HG03066 (cell line): ENCODE results near the gene VAV3.

Experiments
- ATAC-seq: cut with Tn5 transposase; IDR thresholded peaks from one replicate; pipeline ENCODE4 v1.9.1; 2021; ENCODE audit warnings: low read depth; ENCODE audit not compliant: unreplicated experiment

Gene VAV3

DNA sequence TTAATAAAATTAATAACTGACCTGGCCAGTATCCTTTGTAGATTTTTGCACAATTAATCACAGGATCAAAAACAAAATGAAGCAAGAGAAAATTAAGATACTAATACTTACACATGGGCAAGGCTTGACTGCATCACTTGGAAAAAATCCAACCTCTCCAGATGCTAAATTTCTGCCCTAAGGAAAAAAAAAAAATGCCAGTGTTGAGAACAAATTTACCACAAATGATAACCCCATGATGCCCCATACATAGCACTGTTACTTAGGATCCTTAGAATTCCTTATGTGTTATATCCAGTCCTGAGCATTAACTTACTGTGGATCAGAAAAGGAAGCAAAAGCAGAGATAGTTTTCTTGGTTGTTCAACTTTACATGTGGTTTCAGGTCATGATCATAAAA, 347.5 kb downstream of the VAV3 start:
- ATAC-seq = no peak

GRCh38 chr1:107609808-107610207, 355.2 kb downstream of the VAV3 start:
- ATAC-seq = no peak

- ATAC-seq = no peak
Measured at GRCh38 chr1:107604825-107605224, 360.2 kb downstream of the VAV3 start.

DNA sequence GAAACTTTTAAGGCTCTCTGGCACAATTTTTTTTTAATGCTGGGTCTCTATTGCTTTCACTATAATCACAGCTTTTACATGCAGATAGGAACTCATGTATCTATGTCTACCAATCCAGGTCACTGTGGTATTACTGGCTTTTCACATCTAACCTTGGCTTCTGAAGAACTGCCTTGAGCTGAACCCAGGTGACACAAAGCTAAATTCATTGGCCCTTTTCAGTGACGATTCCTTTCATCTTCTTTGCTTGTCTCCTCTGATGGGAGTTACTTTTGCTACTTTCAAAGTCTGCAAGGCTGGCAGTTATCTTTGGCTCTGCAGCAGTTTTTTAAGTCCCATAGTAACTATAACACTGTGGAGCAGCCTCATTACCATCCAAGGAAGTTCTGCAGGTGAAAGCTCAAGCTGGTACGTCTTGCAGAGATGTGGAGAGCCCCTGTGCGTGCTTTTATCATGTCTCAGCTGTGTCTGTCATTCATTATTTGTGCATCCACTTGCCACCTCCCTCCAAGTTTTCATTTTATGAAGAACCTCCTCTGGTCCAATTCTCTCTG, 364.3 kb downstream of the VAV3 start:
- no peak for ATAC-seq

DNA sequence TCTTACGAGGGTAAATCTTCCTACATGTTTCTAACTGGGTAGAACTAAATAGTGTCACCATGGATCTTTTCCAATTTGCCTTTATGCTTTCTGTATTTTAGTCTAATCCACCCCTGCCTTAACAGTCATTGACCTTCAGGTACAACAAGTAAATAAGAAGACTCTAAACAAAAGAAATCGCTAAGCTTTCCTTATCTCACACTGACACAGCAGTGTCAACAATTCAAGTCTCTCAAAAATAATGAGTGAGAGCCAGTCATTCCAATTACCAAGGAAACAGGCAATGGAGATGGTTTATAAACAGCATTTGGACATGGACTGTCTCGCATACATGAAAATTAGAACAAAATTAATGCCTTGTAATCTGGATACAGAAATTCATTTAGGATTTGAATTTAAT, 365.8 kb downstream of the VAV3 start:
- ATAC-seq = no peak

DNA sequence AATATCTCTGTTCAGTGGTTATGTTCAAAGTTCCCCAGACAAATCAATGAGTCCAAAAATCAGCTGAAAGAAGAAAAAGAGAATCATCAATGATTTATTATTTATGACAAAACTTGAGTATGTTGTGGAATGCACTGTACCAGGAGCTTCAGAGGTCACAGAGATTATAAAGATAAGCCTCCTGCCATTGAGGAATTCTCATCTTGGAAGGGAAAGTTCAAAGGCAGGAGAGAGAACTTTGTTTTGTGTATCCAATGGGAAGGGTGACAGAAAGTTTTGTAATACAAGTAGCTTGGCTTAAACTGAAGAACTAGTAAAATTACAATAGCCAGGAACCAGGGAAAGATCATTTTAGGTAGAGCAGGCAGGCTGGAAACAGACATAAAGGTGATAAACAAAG, 367.7 kb downstream of the VAV3 start:
- no peak for ATAC-seq

DNA sequence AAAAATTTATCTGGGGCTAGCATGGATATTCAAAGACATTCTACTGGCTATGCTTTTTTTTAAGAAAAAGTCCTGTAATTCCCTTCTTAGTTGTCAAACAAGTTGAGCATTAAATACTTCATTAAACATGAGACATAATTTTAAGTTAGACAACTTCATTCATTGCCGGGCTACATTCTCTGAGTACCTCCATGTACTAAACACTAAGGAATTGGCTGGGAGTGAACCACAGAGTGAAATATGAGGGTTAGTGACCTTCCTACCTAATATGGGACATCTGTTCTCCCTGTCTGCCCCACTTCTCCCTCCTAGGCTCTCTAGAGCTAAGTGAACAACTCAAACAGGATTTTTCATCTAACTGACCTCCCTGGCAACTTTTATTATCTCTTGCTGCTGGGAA, 370.4 kb downstream of the VAV3 start:
- no peak for ATAC-seq

DNA sequence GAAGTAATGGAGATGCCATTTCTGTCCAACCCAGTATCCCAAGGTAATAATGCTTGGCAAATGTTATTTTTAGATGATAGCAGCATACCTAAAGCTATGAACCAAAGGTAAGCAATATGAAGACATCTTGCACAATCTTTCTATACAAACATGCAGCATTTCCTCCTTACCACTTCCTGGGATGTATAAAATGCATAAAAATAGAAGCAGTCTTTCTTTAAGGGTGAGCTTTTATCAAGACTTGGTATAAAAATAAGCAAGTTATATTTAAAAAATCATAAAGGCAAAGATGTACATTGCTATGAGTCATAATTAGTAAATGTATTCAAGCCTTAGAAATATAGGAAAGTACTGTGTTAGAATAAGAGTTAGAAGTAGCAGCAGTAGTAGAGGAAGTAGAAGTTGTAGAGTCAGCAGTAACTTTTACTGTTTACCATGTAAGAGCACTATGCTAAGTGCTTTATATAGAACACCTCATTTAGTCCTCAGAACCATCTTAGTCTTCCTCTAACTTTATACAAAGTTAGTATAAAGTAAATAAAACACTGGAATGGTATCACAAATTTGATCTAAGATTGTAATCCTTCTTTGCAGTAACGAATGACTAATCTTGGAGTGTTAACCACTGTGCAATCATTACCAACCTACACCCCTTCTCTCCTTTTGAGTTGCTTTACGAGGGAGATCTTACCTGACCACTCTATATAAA, 371.3 kb downstream of the VAV3 start:
- no peak for ATAC-seq

GRCh38 chr1:107590900-107591622, 373.9 kb downstream of the VAV3 start:
- no peak for ATAC-seq

GRCh38 chr1:107590087-107590486, 374.9 kb downstream of the VAV3 start:
- ATAC-seq = no peak

DNA sequence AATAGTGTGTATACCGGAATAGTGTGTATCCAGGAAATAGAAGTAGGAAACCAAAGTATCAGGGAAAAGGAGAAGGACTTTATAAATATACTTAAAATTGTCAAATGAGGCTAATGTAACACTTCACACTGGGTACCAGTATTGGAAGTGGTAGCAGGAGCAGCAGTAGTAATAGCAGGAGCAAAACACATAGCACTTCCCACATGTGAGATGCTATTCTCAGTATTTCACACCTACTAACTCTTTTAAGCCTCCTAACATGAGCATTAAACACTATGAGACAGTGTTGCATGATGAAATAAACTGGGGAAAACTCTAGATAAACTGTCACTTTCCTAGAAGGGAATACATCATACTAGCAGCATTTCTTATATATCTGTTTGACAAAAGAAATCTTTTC, 376.7 kb downstream of the VAV3 start:
- ATAC-seq = no peak

DNA sequence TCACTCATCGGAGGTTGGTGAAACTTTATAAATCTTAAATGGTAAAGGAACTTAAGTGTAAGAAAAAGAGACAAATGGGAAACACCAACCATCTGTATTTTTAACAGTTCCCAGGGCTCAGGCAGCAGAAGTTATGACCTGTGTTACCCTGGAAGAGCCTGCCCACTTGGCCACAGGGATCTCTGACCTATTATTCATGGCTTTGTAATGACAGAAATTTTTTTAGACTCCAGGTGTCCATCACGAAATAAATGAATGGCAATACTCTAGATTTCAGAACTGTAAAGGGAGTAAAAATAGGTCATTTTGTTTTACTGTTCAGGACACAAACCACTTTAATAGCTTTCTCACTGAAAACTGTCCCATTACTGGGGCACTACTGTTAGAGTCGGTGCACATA, 389.8 kb downstream of the VAV3 start:
- ATAC-seq = no peak

DNA sequence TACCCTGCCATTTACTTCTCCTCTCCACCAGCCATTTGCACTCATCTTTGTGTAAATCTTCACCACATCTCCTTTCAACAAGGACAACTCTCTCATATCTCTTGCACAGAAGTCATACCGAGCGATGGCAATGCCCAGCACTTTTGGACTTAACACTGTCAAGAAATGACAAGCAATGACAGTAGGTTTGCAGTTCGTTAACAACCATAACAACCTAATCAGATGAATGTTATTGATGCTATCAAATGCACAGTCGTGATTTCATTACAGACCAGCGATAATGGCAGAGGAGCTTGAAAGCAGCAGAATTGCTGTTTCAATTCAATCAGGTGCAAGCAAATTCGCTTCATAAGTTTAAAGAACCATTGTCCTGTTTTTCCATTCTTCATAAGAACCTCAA, 390.9 kb downstream of the VAV3 start:
- ATAC-seq = no peak

GRCh38 chr1:107572674-107573211, 392.2 kb downstream of the VAV3 start:
- ATAC-seq = no peak

DNA sequence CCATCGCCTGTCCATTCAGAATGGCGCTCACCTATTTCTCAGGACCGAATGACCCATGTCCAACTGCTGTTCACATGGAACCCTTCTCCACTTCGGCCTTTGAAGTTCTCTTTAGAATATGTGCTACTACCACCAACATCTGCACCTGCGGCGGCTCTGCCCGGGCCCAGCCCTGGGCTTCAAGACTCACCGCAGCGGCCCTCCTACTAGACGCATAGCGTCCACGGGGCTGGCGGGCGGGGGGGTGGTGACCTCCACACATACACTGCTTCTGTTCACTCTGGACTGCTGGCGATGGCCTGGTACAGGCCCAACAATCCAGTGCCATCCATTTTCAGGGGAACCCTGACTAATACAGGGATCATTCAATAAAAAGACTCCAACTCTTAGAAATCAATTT, 394.2 kb downstream of the VAV3 start:
- no peak for ATAC-seq

DNA sequence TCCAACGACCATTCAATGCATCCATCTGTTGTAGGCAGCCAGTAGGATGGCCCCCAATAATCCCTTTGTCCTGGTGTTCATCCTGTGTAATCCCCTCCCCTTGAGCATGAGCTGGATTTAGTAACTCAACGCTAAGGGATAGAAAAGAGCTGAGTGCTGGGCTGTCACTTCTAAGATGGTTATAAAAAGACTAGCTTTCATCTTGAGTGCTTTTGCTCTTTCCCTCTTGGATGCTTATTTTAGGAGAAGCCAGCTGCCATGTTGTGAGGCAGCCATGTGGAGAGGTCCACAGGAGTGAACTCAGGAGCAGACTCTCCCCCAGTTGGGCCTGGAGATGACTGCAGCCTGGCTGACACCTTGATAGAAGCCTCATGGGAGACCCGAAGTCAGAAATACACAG, 401.5 kb downstream of the VAV3 start:
- no peak for ATAC-seq

DNA sequence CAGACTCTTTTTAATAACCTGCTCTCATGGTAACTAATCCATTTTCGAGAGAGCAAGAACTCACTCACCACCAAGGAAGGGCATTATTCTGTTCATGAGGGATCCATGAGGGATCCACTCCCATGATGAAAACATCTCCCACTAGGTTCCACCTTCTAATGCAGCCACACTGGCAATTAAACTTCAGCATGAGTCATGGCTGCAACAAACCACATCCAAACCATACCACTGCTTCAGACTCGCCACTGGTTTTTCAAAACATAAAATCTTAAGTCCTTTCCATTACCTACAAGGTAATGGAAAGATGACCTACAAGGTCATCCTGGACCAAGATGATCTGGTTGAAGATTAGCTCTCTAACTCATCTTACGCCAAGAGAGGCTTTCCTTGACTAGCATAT, 405.1 kb downstream of the VAV3 start:
- no peak for ATAC-seq

DNA sequence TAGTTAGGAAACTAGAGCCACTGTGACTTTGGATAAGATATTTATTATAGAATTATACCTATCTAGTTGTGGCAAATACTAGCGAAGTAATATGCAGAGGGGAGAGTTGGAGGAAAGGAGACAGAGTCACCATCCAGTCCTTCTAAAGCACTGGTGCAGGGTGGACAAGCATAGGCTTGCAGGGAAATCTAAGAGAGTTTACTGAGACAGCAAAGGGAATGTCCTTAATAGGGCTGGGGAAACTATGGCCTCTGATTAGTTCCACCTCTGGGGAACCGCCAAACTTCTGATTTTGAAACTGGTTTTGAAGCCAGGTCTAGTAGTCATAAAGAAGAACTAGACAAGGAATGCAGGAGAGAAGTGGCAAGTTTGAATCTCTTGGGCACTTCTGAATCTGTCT, 407.9 kb downstream of the VAV3 start:
- ATAC-seq = no peak

DNA sequence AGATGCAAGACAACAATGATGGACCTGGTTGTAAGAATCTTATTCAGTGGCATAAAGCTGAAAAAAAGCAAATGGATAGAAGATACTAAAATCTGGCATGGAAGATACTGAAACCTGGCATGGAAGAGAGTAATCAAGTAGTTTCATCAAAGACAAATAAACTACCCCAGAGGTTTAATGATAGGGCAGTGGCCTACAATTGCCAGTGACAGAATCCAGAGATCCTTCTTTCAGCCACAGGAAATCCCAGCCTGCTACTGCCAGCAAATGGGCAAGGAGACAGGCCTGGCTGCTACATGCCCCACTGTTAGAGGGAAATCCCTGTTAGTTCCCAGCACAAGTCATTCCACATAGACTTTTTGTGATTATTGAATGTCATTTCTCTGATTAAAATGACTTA, 409.4 kb downstream of the VAV3 start:
- ATAC-seq = no peak

DNA sequence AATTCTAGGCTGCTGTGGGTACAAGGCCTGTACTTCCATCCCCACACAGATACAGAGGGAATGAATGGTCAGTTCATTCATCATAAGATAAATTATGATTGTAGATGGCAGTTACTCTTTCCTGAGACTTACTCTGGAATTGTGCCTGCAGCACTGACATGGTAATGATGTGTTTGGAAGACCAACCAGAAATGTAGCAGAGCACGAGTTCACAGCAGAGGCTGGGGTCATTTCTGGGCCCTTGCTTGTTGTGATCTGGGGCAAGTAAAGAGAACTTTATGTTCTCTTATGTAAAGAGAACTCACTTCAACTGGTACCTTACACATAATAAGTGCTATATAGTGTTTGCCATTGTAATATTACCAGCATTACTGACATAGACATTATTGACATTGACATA, 412.2 kb downstream of the VAV3 start:
- ATAC-seq = no peak

GRCh38 chr1:107551456-107551855, 413.5 kb downstream of the VAV3 start:
- no peak for ATAC-seq

GRCh38 chr1:107550358-107550757, 414.6 kb downstream of the VAV3 start:
- no peak for ATAC-seq
